ENCODE measurements around the gene ADCY5.
"Not testable (repeated sequence)": the region's sequence is repeated elsewhere in the genome, so short reads cannot be mapped to it uniquely, and the experiment has no call there.

The ADCY5 gene

DNA sequence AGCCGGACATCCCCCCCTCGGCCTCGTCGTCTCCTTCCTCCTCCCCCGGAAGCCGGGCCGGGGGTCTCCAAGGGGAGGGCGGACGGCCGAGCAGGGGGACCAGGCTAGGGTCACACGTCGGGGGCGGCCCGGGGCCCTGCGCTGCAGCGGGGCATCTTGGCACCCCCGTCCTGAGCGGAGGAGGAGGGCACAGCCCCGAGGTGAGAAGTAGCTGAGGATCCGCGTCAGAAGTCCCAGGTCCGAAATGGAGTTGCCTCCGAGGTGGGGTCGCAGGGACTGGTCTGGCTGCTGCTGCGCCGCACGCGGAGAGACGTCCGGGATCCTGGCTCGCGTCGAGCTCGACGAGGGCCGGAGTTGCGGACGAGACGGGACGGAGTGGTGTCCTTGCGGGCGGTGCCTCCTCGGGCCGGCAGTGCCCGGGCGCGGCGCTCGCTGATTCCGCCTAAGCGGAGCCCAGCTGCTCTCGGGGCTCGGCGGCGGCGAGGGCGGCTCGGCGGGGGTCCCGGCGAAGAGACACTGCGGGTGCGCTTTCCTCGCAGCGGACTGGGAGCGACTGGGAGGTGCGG, at the start of gene ADCY5:
ADCY5 (minus strand) TSS at position 555 of the 566 bp plus-strand sequence; CDS start at position 10, 545 bp downstream.
- TF ChIP-seq Cebpa-rat (IDR thresholded peaks at IDR 0.05): no peak
- Histone ChIP-seq H3K36me3 (no peaks in the 10 kb centered on the region), H3K27me3 (peaks cover 53 to 73% (median 62%) of the 10 kb centered on the region in 11 experiments), H3K4me2 (peak within 1 kb of the TSS; percentile 95 to 100 (median 99)), H3K9me3 (replicated peaks in 1 of 11) (peaks cover 0 to 15% (median 5%) of the 10 kb centered on the region in 11 experiments; a peak in 8 of 22 replicates), H3K27ac (no peak within 1 kb of the TSS), H4K20me1 (peaks cover 0 to 12% (median 0%) of the 10 kb centered on the region in 11 experiments; a peak in 4 of 22 replicates), H3K9ac (peak within 1 kb of the TSS; percentile 40 to 76 (median 66); a peak in 21 of 22 replicates), H3K4me1 (peaks cover 0 to 18% (median 6%) of the 10 kb centered on the region in 10 experiments; a peak in 10 of 20 replicates), H3K4me3 (peak within 1 kb of the TSS; percentile 58 to 73 (median 68))

DNA sequence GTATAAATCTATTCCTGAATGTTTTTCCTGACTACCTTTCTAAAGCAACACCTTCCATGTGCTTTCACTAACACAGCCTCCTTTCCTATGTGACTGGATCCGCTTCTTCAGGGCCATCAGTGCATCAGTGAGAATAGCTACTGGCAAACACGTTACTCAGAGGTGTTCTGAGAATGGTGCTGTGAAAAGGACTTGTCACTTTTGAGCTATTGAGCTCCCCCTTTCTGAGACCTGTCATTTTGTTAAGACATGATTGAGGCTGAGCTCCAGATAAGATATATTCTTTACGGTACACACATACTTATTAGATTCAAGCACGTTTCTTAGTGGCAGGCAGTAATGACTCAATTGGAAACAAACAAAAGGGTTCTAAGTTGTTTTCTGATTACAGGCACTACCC, 45.0 kb upstream of the ADCY5 start:
- no peaks in the 10 kb centered on the region for H3K9me3 ChIP-seq (replicated peaks in 1 of 11)
- H3K27ac ChIP-seq: no peak overlapping the region
- no peak for TF ChIP-seq Cebpa-rat (IDR thresholded peaks at IDR 0.05)
- H3K4me2 ChIP-seq: no peak overlapping the region
- H3K27me3 ChIP-seq: no peaks in the 10 kb centered on the region
- no peak overlapping the region for H3K9ac ChIP-seq
- H4K20me1 ChIP-seq: peaks cover 0 to 7% (median 0%) of the 10 kb centered on the region in 11 experiments; a peak in 2 of 22 replicates
- peaks cover 0 to 5% (median 2%) of the 10 kb centered on the region in 10 experiments; a peak in 7 of 20 replicates for H3K4me1 ChIP-seq
- H3K36me3 ChIP-seq: peaks cover 35 to 78% (median 50%) of the 10 kb centered on the region in 11 experiments
- H3K4me3 ChIP-seq: no peak overlapping the region

DNA sequence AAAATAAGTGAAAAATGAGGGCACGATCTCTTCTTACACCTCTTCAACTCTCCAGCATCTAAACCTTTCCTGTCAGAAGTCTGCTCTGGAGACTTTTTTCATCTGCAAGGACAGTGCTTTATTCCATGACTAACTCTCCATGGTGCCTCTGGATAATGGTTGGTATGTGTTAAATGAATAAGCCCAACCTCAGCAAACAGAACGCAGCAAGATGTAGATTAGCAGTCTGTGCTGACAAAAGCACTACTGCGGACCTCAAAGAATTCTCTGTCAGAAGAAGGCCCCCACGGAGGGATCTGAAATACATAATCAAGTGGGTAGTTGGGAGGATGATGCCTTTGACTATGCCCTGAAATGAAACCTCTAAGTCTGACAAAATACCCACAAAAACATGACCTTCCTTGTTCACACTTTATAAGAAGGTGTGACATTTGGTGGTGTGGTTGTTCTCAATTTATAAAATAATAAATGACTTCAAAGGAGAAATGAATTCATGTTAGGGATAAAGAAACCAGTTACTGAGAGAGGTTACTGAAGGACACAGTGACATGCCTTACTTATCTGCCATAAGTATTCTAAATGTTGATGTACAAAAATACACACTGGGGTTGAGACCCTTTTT, 43.2 kb upstream of the ADCY5 start:
- Histone ChIP-seq H3K9me3 (replicated peaks in 1 of 11) (no peaks in the 10 kb centered on the region), H4K20me1 (peaks cover 0 to 3% (median 0%) of the 10 kb centered on the region in 11 experiments; a peak in 2 of 22 replicates), H3K27ac (no peak overlapping the region), H3K36me3 (peaks cover 17 to 59% (median 32%) of the 10 kb centered on the region in 11 experiments), H3K4me2 (no peak overlapping the region), H3K9ac (0 out of 22 replicates have a peak overlapping the region, but pooled peaks of 1 of the 11 experiments have one; percentile 3), H3K4me3 (no peak overlapping the region), H3K4me1 (peaks cover 0 to 11% (median 4%) of the 10 kb centered on the region in 10 experiments; a peak in 9 of 20 replicates), H3K27me3 (no peaks in the 10 kb centered on the region)
- no peak for TF ChIP-seq Cebpa-rat (IDR thresholded peaks at IDR 0.05)

DNA sequence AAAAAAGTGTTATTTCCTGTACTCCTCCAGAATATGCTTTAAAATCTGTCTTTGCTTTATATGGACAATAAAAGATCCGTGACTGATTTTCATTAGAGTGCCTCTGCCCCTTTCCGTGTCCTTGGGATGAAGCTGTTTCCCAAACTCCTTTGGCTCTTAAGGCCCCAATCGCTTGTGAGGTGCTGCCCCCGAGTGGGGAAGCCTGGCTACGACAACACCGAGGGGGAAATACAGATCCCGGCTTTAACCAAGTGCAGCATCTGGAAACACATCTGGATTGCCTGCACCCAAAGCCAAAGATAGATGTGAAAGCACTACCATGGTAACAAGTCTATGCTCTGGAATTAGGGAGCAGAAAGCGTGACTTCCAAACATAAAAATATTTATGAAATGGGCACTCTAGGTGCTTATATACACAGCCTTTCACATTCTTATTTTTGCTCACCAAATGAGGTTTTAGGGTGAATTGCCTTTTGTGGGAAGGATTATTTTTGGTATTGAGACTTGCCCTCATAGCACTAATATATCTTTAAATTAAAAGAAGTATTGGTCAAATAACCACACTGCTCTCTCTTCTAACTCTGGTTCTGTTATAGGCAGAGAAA, 40.6 kb upstream of the ADCY5 start:
- H3K36me3 ChIP-seq: peaks cover 0 to 34% (median 20%) of the 10 kb centered on the region in 11 experiments; a peak in 17 of 22 replicates
- H3K27me3 ChIP-seq: no peaks in the 10 kb centered on the region
- H3K27ac ChIP-seq: no peak overlapping the region
- no peaks in the 10 kb centered on the region for H3K9me3 ChIP-seq (replicated peaks in 1 of 11)
- no peak for TF ChIP-seq Cebpa-rat (IDR thresholded peaks at IDR 0.05)
- peak overlapping the region in 4 of 11 experiments; percentile 3 to 25 (median 14); a peak in 4 of 22 replicates for H3K4me2 ChIP-seq
- H4K20me1 ChIP-seq: no peaks in the 10 kb centered on the region; a peak in 2 of 22 replicates
- no peak overlapping the region for H3K4me3 ChIP-seq
- no peak overlapping the region for H3K9ac ChIP-seq
- H3K4me1 ChIP-seq: peaks cover 0 to 17% (median 5%) of the 10 kb centered on the region in 10 experiments; a peak in 10 of 20 replicates

DNA sequence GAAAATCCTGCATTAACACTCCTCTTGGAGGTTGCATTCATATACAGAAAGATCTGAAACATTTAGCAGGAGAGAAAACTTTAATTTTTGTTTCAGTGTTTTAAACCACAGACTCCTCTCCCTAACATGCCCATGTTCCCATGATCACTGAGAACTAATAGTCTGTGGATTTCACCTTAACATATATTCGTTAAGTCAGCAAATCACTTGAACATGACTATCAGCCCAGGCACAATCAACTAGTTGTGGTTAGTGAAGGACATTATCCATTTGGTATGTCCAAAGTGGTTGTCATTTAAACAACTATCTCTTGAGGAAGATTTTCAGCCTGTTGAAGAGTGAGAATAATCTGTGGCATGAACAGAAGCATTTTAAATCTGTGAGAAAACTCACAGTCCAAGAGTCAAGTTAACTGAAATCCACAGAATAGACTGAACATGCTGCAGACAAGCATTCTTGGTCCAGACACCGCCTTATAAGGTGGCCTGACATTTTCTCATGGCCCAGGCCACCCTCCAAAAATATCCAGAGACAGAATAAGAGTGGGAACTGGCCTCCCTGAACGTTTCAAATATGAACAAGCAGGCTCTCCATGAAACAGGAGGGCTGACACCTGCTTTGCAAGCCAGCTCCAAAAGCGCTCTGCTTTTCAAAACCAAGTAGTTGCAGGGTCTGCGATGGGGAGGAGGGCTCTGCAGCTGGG, 39.9 kb upstream of the ADCY5 start:
- Histone ChIP-seq H3K27ac (no peak overlapping the region), H3K4me2 (peak overlapping the region in 4 of 11 experiments; percentile 3 to 25 (median 14); a peak in 4 of 22 replicates), H3K36me3 (peaks cover 0 to 26% (median 13%) of the 10 kb centered on the region in 11 experiments; a peak in 15 of 22 replicates), H4K20me1 (no peaks in the 10 kb centered on the region; a peak in 1 of 22 replicates), H3K27me3 (no peaks in the 10 kb centered on the region), H3K4me3 (no peak overlapping the region), H3K9ac (no peak overlapping the region), H3K4me1 (peaks cover 0 to 18% (median 6%) of the 10 kb centered on the region in 10 experiments; a peak in 12 of 20 replicates), H3K9me3 (replicated peaks in 1 of 11) (no peaks in the 10 kb centered on the region)
- no peak for TF ChIP-seq Cebpa-rat (IDR thresholded peaks at IDR 0.05)

DNA sequence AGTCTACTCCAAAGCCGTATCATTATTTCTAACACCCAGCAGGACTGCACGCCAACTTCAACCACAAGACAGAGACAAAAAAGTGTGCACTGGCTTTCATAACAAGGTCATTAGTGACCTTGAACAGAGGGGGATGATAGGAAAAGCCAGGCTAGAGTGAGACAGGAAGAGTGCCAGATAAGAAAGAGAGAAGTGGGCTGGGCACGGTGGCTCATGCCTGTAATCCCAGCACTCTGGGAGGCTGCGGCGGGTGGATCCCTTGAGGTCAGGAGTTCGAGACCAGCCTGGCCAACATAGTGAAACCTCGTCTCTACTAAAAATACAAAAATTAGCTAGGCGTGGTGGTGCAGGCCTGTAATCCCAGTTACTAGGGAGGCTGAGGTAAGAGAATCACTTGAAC, 38.2 kb upstream of the ADCY5 start:
- not testable (repeated sequence) for H3K9me3 ChIP-seq (replicated peaks in 1 of 11)

DNA sequence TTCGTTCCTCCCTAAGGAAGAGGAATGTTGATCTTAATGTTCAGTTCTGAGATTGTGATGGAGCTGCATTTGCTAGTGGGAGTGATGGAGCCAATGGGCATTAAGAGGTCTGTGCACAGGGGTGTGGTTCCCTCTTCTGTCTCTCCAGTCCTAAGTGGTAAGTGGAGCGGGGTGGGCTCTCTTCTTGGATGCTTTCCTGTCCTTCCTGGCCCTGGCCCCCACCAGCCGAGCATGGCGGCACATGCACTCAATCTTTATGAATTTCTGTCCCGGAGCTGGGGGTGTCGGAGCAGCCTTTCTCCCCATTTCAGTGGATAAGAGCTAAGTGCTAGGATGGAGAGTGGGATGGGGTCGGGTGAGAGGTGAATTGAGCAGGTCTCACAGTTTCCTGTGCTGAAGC, 37.6 kb upstream of the ADCY5 start:
- peaks cover 0 to 12% (median 8%) of the 10 kb centered on the region in 11 experiments; a peak in 9 of 22 replicates for H3K36me3 ChIP-seq
- H4K20me1 ChIP-seq: no peaks in the 10 kb centered on the region; a peak in 2 of 22 replicates
- H3K9me3 ChIP-seq (replicated peaks in 1 of 11): no peaks in the 10 kb centered on the region
- no peak for TF ChIP-seq Cebpa-rat (IDR thresholded peaks at IDR 0.05)
- H3K4me3 ChIP-seq: no peak overlapping the region
- H3K27me3 ChIP-seq: peaks cover 0 to 6% (median 0%) of the 10 kb centered on the region in 11 experiments; a peak in 3 of 22 replicates
- H3K27ac ChIP-seq: no peak overlapping the region
- H3K4me1 ChIP-seq: peaks cover 0 to 42% (median 22%) of the 10 kb centered on the region in 10 experiments; a peak in 14 of 20 replicates
- H3K4me2 ChIP-seq: no peak overlapping the region; a peak in 1 of 22 replicates
- H3K9ac ChIP-seq: no peak overlapping the region

More for the DNA sequence above, 38.2 kb upstream of the ADCY5 start:
- not testable (repeated sequence) for H4K20me1 ChIP-seq, H3K27me3 ChIP-seq, H3K27ac ChIP-seq, H3K4me3 ChIP-seq, H3K4me2 ChIP-seq, H3K9ac ChIP-seq
- Histone ChIP-seq H3K4me1 (peaks cover 0 to 36% (median 18%) of the 10 kb centered on the region in 10 experiments; a peak in 13 of 20 replicates), H3K36me3 (peaks cover 0 to 15% (median 8%) of the 10 kb centered on the region in 11 experiments; a peak in 10 of 22 replicates)

DNA sequence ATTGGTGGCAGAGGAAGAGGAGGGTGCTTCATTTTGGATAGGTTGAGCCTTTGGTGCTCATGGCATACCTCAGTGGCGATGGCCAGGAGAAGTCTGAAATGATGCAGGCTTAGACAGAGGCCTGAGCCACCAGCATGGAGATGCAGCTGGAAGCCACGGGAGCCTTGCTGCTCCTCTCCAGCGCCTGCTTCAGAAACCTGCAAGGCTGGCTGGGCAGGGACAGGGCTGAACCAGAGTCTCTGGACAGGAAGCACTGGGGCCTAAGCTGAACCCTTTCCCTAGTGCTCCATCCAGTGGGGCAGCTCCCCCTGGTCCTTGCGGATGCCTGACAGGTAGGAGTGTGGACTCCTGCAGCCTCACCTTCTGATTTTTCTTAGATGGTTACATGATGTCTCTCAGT, 36.7 kb upstream of the ADCY5 start:
- Histone ChIP-seq H3K4me1 (peaks cover 4 to 51% (median 30%) of the 10 kb centered on the region in 10 experiments; a peak in 18 of 20 replicates), H3K27ac (no peak overlapping the region), H3K9me3 (replicated peaks in 1 of 11) (no peaks in the 10 kb centered on the region), H3K9ac (no peak overlapping the region), H3K4me3 (no peak overlapping the region), H3K27me3 (peaks cover 0 to 6% (median 0%) of the 10 kb centered on the region in 11 experiments; a peak in 3 of 22 replicates), H3K4me2 (no peak overlapping the region), H3K36me3 (peaks cover 0 to 5% (median 2%) of the 10 kb centered on the region in 11 experiments; a peak in 9 of 22 replicates), H4K20me1 (no peaks in the 10 kb centered on the region; a peak in 2 of 22 replicates)
- TF ChIP-seq Cebpa-rat (IDR thresholded peaks at IDR 0.05): no peak
